HG02852 (cell line): ENCODE measurements around the gene STX8.

Source experiments
- ATAC-seq: cut with Tn5 transposase; IDR thresholded peaks from one replicate; pipeline ENCODE4 v1.9.1; 2021; ENCODE audit warnings: mild to moderate bottlenecking, moderate library complexity; ENCODE audit not compliant: unreplicated experiment

The STX8 gene

DNA sequence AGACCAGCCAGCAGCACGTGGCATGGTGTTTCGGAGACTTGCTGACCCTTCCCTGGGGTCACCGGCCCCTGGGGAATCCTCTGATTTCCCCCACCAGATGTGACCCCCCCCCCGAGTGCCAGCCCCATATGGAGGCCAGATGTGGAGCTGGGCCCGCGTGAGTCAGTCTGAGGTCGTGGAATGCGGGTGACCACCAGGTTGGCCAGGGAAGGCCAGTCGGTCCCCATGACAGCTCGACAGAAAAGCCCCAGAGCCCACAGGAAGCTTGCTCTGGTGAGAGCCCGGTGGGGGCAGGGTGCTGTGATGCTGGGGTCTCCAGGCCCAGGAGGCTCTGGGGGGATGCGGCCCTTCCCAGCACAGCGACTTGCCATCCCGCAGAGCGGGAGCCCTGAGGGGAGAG is 345.3 kb downstream of the STX8 start:
- ATAC-seq = no peak

DNA sequence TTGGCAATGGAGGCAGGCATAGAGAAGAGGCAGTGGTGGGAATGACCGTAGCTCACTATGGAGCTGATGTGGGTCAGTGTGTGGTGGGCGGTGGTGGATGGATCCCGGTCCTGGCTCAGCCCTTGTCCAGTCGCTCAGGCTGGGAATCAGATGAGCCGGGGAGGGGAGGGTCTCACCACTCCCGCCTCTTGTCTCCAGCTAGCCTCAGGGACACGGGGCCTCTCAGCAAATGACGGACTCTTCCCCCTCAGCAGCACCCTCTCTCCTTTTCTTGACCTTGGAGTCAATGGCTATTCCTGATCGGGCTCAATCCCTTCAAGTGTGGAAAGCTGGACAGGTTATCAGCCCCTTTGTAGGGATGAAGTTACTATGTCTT is 345.8 kb downstream of the STX8 start:
- ATAC-seq = no peak

DNA sequence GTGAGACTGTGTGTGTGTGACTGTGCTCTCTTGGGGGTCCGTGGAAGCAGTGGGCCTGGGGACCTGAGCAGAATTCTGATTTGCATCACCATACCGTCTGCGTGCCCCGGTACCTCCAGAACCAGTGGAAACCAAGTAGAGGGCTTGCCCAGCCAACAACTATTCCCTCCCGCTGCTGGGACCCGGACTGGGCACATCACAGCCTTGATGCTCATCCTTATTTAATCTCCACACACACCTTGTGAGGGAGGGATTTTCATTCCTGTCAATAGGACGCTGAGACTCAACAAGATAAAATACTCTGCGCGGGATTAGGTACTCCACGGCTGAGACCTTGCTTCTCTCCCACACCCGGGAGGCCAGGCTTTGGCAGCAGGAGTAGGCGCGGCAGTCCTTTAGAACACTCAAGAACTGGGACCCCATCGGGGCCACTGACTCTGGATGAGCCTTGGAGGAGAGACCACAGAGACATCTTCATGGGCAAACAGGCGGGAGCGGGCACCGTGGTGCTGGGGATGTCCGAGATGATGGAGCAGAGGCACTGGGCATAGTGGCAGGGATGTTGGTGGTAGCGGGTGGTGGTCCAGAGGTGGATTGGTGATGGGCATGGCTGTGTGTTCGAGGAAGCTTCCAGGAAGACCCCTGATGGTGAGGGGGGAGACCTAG is 346.3 kb downstream of the STX8 start:
- no peak for ATAC-seq

DNA sequence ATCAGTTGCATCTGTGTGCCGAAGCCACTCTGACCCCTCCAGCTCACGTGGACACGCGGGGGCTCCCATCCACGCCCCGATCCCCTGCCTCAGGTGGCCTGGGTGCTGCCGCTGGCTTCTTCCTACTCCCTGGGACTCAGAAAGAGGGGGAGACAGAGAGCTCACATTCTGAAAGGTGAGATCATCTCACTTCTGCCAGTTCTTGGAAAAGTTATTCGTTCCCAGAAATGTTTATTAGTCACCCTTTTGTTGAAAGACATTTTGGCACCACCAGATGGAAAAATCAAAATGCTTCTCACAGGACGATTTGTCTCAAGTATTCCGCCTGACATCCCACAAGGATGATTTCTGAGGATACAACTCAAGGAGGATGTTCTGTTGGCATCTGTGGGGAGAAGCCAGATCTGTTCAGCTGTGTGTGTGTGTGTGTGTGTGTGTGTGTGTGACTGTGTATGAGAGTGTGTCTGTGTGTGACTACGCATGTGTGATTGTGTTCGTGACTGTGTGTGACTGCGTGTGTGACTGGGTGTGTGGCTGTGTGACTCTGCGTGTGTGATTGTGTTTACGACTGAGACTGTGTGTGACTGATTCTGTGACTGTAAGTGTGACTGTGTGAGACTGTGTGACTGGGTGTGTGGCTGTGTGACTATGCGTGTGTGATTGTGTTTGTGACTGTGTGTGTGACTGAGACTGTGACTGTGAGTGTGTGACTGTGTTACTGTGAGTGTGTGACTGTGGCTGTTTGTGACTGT is 347.0 kb downstream of the STX8 start:
- ATAC-seq = no peak

DNA sequence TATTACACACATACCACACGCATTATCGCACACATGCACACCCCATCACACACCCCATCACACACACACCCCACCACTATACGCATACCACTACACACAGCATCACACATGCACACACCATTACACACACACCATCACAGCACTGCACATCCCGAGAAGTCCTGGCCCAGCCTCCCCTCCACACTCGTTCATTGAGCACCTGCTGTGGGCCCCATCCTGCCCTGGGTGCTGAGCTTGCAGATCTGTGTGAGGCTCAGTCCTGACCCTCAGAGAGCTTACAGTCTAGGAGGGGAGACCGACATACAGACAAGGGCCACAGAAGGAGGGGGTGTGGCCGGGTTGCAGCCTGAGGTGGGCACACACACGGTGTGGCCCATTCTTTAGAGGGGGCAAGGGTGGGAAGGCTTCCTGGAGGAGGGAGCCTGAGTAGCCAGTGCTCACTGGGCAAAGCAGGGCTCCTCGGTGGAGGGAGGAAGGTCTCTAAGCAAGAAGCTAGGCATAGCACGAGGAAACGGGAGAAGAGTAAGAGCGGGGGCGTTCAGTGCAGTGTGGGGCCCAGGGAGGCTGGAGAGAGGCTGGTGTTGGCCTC is 347.7 kb downstream of the STX8 start:
- no peak for ATAC-seq

DNA sequence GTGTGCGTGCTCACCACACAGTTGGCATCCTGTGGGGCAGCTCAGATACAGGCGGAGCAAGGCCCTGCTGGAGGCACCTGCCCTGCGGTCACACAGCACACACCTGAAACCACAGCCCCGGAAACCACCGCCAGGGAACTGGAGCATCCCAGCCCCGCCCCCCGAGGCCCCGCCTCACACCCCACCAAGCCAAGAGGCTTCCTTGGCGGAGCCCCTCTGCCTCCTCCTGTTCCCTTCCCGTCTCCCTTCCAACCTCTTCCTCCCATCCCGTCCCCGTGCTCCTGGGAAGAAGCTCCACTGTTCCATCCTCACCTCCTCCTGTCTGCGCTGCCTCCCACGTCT is 348.9 kb downstream of the STX8 start:
- no peak for ATAC-seq

DNA sequence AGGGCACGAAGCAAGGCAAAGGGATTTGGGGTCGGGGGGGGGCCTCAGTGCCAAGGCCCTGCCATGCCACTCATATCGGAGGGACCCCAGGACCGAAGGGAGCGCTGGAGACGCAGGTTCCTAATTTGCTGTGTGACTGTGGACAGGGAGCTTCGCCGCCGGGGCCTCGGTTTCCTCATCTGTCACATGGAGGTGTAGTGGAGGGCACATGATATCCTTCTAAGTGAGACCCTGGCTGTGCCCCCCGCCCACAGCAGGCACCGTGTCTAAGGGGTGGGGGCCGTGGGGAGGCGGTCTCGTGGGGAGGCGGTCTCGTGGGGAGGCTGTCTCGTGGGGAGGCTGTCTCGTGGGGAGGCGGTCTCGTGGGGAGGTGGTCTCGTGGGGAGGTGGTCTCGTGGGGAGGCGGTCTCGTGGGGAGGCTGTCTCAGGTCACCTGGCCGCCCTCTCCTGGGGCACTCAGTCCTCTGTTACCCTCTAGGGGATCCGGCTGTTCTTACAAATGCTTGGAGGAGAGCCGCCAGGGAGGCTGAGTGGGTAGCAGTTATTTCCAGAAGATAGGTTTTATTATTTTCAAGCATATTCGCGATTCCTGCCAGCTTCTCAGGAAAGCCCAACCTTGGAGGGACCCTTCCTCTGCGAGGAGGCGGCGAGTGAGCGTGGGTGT is 349.4 kb downstream of the STX8 start:
- no peak for ATAC-seq

DNA sequence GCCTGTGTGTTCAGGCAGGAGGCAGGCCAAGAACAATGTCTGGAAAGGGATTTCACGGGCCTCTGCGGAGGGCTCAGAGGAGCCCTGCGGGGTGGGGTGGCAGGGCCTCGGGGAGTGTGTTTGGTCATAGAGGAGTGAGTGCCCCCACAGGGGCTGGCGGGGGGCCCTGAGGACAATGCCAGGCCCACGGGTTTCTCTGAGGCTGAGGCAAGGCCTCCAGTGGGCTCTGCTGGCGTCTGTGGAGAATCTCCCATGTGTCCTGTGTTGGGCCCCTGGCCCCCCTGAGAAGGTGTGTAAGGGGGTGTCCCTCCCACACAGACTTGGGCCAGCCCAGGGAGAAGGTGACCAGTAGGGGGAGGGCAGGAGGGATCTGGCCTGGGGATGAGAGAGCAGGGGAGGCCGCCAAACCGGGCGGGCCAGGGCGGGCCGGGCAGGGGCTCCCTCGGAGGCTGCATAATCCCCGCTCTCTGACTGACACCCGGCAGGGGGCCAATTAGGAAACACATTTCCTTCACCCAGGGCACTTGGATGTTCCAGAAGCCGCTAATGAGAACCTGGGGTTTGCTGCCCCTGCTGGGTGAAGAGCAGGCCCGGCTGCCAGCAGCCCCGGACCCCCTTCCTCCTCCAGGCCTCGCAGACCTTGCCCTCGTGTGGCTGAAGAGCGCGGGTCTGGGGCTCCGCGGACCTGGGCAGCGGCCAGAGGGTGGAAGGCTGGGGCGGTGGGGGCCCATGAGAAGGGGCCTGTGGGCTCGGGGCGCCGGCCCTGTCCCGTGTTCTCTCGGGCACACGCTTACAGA is 350.1 kb downstream of the STX8 start:
- ATAC-seq = no peak

DNA sequence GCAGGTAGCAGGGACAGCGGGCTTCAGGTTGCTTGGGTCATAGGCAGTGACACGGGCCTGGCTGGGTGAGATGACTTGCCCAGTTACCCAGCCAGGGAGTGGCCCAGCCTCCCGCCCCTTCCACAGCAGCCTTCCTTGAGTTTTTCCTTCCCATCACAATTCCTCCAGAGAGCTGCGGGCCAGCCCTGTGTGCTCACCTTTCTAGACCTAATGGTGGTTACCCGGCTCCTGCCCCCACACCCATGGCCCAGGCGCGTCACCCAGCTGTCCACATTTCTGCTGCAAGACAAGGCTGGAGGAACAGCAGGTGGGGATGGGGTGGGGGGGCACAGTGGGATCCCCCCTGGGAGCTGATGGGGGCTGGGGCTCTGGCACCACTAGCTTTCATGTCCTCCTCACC is 351.1 kb downstream of the STX8 start:
- ATAC-seq = no peak

DNA sequence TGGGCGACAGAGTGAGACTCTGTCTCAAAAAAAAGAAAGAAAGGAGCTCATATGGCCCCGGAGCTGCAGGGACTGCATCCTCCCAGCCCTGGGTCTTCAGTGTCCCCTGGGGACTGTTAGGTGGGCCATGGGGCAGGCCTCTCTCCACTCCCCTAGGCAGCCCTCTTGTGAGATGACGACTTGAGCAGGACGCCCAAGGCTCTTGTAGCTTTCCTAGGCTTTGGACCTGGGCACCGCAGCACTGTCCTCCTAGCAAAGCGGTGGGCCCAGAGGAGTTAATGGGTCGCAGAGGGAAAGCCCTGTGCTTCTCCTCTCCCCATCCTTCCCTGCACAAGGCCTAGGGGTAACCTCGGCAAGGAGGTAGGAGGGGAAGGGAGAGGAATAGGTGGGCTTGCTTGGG is 352.1 kb downstream of the STX8 start:
- no peak for ATAC-seq

DNA sequence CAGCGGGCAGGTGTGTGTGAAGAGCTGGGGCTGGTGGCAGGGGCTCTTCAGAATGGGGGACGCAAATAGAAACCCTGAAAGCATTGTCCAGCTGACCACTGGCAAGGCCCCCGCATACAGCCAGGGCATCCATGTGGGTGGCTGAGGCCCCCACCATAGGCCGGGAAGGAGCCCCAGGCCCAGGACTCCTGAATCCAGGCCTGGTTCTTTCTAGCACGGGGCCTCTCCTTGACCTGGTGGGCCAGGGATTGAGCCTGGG is 353.8 kb downstream of the STX8 start:
- ATAC-seq = no peak

DNA sequence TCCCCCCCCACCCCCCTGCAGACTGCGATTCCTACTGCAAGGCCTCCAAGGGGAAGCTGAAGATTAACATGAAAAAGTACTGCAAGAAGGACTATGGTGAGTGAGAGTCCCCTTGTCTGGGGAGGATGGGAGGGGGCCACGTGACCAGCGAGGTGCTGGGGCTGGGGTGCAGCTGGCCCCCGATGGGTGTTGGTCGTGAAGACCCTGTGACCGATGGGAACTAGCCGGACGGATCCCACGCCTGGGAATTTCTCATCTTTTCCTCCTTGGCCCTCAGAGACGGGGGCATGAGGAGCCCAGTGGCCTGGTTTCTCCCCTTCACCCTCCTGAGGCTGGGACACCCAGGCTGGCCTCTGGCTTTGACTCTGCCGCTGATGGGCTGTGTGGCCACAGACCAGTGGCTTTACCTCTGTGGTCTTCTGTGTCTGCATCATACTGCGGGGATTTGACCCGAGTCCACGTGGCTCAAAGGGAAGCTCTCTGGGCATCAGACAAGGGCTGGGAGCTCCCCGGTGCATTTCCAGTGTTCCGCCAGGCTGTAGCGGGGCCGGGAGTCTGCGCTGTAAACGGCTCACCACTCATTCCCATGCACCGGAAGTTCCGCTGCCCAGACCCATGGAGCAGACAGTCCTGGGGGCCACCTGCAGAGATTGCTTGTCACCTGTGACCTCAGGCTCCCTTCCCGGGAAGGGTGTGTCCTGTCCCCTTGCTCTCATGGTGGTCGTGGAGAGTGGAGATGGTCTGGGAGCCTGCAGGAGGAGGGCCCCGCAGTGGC is 354.3 kb downstream of the STX8 start:
- no peak for ATAC-seq

DNA sequence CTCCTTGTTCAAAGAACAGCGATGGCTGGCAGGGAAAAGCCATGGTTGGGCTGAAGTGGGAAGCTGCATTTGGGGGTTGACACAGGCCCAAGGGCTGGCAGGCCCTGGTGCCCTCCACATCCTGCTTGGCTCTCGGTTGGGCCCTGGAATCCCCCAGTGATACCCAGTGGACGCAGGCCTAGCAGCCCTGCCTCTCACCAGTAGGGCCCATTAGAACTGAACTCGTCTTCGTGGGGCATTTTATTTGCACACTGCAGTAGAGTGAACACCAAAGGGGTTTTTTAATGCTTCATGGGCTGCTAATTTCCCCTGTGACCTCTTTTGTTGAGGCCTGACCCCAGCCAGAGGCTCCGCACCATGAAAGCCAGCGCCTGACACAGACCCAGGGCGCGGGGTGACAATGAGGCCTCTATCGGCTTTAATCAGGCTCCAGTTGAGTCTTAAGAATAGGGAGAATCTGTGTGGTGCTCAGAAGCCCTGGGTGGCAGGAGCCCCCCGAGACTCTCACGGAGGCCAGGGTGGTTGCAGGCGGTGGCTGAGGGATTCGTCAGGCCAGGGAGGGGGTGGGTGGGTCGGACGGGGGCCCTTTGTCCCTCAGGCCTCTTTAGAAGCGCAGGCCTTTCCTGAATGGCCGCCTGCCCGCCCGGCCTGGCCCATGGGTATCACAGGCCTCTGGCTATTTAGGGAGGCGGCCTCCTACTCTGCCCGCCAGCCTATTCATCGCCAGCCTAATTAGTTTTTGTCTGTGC is 355.0 kb downstream of the STX8 start:
- no peak for ATAC-seq

DNA sequence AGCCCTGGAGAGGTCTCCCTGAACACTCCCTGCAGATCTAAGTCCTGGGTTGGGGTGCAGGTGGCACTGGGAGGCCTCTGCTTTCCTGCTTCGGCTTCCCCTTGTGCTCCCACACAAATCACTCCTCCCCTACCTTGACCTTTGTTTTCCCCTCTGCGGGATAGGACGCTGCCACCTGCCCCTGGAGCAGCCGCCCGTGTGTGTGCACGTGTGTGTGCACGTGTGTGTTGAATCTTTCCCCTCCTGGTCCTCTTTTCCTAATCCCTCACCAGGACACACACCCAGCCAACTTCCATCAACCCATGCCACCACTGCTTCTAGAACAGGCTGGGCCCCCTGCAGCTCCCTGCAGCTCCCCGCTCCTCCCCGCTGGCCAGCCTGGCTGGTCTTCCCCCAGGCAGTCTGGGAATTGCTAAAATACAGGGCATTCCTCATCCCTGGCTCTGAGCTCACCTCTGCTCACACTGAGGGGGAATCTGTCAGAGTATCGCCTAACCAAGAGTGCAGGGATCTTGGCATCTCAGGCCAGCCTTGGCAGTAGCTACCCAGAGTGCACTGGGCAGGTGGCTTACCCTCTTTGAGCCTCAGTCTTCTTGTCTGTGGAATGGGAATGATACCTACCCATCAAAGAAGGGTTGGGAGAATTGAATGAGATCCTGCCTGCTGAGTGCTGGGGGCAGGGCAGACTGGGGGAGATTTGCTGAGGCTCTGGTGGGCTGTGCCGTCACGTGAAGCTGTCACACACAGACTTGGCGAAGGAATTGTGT is 355.8 kb downstream of the STX8 start:
- ATAC-seq = no peak

DNA sequence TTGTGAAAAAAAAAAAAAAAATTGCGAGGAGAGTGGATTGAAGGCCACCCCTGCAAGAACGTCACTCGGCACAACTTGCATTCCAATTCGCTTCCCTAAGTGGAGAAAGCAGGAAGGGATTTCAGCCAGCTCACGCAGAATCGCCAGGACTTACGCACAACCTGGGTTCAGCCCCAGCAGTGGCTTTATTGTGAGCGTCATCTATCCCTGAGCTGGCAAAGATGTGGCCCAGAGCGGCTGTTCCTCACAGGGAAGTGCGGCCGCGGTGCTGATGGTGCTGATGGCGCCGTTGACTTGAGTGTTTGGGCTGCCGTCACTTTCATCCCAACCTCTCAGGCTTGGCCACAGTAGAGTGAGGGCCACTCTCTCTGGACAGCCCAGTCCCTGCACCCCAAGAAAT is 356.7 kb downstream of the STX8 start:
- no peak for ATAC-seq

DNA sequence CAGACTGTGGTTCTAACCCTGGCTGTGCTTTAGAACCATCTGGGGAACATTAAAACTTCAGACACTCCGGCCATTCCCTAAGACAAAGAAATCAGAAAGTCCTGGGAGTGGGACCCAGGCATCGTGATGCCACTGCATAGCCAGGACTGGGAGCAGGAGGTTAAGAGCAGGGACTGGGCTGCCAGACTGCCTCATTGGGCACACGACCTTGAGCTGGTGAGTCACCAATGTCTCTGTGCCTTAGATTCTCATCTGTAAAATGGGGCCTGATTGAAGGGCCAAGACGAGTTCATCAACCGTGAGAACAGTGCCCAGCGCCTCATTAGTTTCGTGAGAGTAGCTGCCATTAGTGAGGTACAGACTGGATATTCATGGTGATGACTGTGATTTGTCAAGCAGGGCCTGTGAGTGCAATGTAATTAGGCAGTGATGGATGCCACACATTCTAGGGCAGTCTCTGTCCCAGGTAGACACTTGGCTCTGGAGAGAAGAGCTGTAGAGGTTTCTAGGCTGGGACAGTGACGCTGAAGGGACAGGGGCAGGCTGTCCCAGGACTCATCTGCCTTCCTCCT is 357.5 kb downstream of the STX8 start:
- ATAC-seq = no peak

DNA sequence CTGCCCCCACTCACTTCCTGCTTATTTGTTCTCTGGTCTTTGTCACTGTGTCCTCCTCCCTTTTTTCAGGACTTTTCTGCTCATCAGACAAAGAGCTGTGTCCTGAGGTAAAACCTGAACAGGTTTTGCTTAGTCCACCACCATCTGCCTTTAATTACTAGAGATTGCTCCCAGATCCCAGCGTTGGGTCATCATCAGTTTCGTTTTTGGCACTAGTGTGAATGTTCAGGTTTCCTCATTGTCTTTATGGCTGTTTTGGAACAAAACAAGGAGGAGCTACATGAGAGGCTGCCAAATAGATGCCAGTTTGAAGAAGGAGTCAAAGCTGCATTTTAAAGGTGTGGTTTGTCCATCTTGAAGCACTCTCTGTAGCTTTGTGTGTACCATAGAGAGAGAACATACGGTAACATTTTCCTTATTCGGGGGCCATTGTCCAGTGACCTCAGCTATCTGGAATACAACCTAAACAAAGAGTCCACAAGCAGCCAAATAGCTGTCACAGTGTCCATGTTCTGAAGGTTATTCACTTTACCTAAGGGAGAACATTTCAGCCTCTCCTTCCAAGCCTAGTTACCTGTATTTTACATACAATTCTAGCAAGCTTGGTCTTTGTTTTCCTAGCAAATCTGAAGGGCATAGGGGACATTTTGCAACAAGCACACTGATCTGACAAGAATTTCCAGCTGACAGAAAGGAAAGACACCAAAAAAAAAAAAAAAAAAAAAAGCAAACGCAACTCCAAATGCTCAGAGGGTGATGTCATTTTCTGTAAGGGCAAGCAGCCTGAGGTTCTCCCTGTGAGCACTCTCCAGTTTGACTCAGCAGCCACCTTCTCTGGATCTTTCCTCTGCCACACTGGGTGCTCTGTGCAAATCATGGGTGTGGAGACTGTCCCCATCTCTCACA is 358.2 kb downstream of the STX8 start:
- ATAC-seq = no peak

DNA sequence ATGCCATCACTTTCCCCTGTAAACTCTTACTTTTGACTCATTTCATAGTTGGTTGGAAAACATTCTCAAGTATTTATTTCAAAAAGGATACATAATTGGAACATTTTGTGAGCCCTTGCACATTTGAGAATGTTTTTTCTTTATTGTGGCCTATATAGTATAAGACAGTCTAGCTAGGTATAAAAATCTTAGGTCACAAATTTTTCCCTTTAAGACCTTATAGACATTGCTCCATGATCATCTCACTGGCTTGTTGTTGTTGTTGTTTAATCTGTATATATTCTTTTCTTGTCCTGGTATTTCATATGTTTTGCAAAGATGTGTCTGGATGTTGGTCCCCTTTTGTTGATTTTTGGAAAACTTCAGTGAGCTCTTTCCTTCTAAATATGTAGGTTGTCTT is 360.2 kb downstream of the STX8 start:
- no peak for ATAC-seq
